Stimulated activated naive B cell treated with anti-CD40 and anti-IgM and Interleukin-4, amounts not matched to agents 10 μg/mL and 1 μg/mL and 100 μg/mL, for 72 hours (primary cell): ENCODE measurements around the gene NPB.

Experiments
- ATAC-seq, 2 donors: fragments of 150-1000 bp; cut with Tn5 transposase; replicated peaks; 2 replicates each; pipeline ENCODE4 v1.10.0; 2021; ENCODE audit warnings: moderate library complexity in 1 of 2
- DNase-seq: peaks from one replicate; pipeline ENCODE4 v3.0.0; 2021
- H3K27ac Mint-ChIP-seq: one replicate; pipeline ENCODE4 v1.8.0; 2022; ENCODE audit warnings: mild to moderate bottlenecking, mixed read lengths
- H3K27me3 Mint-ChIP-seq, 2 donors: one replicate each; pipeline ENCODE4 v1.8.0; 2022; ENCODE audit warnings: mixed read lengths in 2 of 2
- H3K36me3 Mint-ChIP-seq, 2 donors: one replicate each; pipeline ENCODE4 v1.8.0; 2022; ENCODE audit warnings: mixed read lengths in 2 of 2, mild to moderate bottlenecking in 1 of 2
- H3K4me1 Mint-ChIP-seq, 2 donors: one replicate each; pipeline ENCODE4 v1.8.0; 2022; ENCODE audit warnings: mixed read lengths in 2 of 2, mild to moderate bottlenecking in 1 of 2
- H3K4me3 Mint-ChIP-seq, 2 donors: one replicate each; pipeline ENCODE4 v1.8.0; 2022; ENCODE audit warnings: mild to moderate bottlenecking in 2 of 2, mixed read lengths in 2 of 2, moderate library complexity in 1 of 2
- H3K9me3 Mint-ChIP-seq, 2 donors: one replicate each; pipeline ENCODE4 v1.8.0; 2022; ENCODE audit warnings: mixed read lengths in 2 of 2, mild to moderate bottlenecking in 1 of 2

Gene NPB

GRCh38 chr17:81927653-81928543 lies 25.9 kb downstream of the NPB start, which contains the start of gene MAFG:
MAFG (minus strand) TSS chr17:81927735; CDS start chr17:81923185, 4,550 bp downstream.
- H3K9me3 Mint-ChIP-seq, result no peaks in the 10 kb centered on the region
- peaks cover 30 to 58% of the 10 kb centered on the region in 2 donors for H3K4me1 Mint-ChIP-seq
- ATAC-seq (peak; percentile 63 to 73), DNase-seq (peak; percentile 86)
- peaks cover 12 to 24% of the 10 kb centered on the region in 2 donors for H3K36me3 Mint-ChIP-seq
- H3K27ac Mint-ChIP-seq, result peak within 1 kb of the TSS; percentile 96
- peak within 1 kb of the TSS; percentile 93 to 94 for H3K4me3 Mint-ChIP-seq
- peaks cover 4 to 21% of the 10 kb centered on the region in 2 donors for H3K27me3 Mint-ChIP-seq

GRCh38 chr17:81928544-81929252 lies 26.7 kb downstream of the NPB start:
- Mint-ChIP-seq H3K27me3 (peaks cover 4 to 21% of the 10 kb centered on the region in 2 donors), H3K4me3 (peak overlapping the region; percentile 67 to 77), H3K4me1 (peaks cover 28 to 50% of the 10 kb centered on the region in 2 donors), H3K27ac (peak overlapping the region; percentile 75), H3K9me3 (no peaks in the 10 kb centered on the region), H3K36me3 (peaks cover 13 to 31% of the 10 kb centered on the region in 2 donors)
- no peak for ATAC-seq
- no peak for DNase-seq

GRCh38 chr17:81929253-81930141 lies 27.5 kb downstream of the NPB start:
- no peak for ATAC-seq
- peak overlapping the region; percentile 75 for H3K27ac Mint-ChIP-seq
- no peak for DNase-seq
- H3K27me3 Mint-ChIP-seq, result peaks cover 4 to 21% of the 10 kb centered on the region in 2 donors
- H3K4me1 Mint-ChIP-seq, result peaks cover 22 to 42% of the 10 kb centered on the region in 2 donors
- no peaks in the 10 kb centered on the region for H3K9me3 Mint-ChIP-seq
- H3K4me3 Mint-ChIP-seq, result peak overlapping the region; percentile 35 to 65
- peaks cover 18 to 36% of the 10 kb centered on the region in 2 donors for H3K36me3 Mint-ChIP-seq

GRCh38 chr17:81930142-81931125 lies 28.4 kb downstream of the NPB start:
- no peaks in the 10 kb centered on the region for H3K9me3 Mint-ChIP-seq
- H3K4me1 Mint-ChIP-seq, result peaks cover 25 to 41% of the 10 kb centered on the region in 2 donors
- H3K4me3 Mint-ChIP-seq, result peak overlapping the region in 1 of 2 donors; percentile 35
- ATAC-seq (no peak), DNase-seq (no peak)
- H3K27ac Mint-ChIP-seq, result no peak overlapping the region
- H3K27me3 Mint-ChIP-seq, result peaks cover 4 to 21% of the 10 kb centered on the region in 2 donors
- peaks cover 24 to 40% of the 10 kb centered on the region in 2 donors for H3K36me3 Mint-ChIP-seq

GRCh38 chr17:81931189-81931556 lies 29.1 kb downstream of the NPB start:
- Mint-ChIP-seq H3K9me3 (no peaks in the 10 kb centered on the region), H3K27me3 (peaks cover 4 to 21% of the 10 kb centered on the region in 2 donors), H3K36me3 (peaks cover 27 to 44% of the 10 kb centered on the region in 2 donors), H3K27ac (no peak overlapping the region), H3K4me1 (peaks cover 25 to 41% of the 10 kb centered on the region in 2 donors), H3K4me3 (no peak overlapping the region)
- ATAC-seq (no peak), DNase-seq (no peak)

- ATAC-seq (no peak), DNase-seq (no peak)
- no peak overlapping the region for H3K27ac Mint-ChIP-seq
- no peak overlapping the region for H3K4me3 Mint-ChIP-seq
- H3K9me3 Mint-ChIP-seq, result no peaks in the 10 kb centered on the region
- peaks cover 26 to 38% of the 10 kb centered on the region in 2 donors for H3K36me3 Mint-ChIP-seq
- peaks cover 23 to 41% of the 10 kb centered on the region in 2 donors for H3K4me1 Mint-ChIP-seq
- H3K27me3 Mint-ChIP-seq, result peaks cover 4 to 21% of the 10 kb centered on the region in 2 donors
These were observed 29.7 kb downstream of the NPB start for GRCh38 chr17:81931557-81932332.

- no peak overlapping the region for H3K27ac Mint-ChIP-seq
- H3K36me3 Mint-ChIP-seq, result peaks cover 26 to 38% of the 10 kb centered on the region in 2 donors
- H3K9me3 Mint-ChIP-seq, result no peaks in the 10 kb centered on the region
- H3K27me3 Mint-ChIP-seq, result peaks cover 4 to 21% of the 10 kb centered on the region in 2 donors
- no peak overlapping the region for H3K4me3 Mint-ChIP-seq
- DNase-seq (no peak), ATAC-seq (no peak)
- peaks cover 23 to 43% of the 10 kb centered on the region in 2 donors for H3K4me1 Mint-ChIP-seq
These were observed 30.4 kb downstream of the NPB start for GRCh38 chr17:81932333-81932983.

- no peak overlapping the region for H3K27ac Mint-ChIP-seq
- DNase-seq (no peak), ATAC-seq (no peak)
- peaks cover 26 to 38% of the 10 kb centered on the region in 2 donors for H3K36me3 Mint-ChIP-seq
- no peak overlapping the region for H3K4me3 Mint-ChIP-seq
- H3K27me3 Mint-ChIP-seq, result peaks cover 4 to 21% of the 10 kb centered on the region in 2 donors
- no peaks in the 10 kb centered on the region for H3K9me3 Mint-ChIP-seq
- peaks cover 27 to 48% of the 10 kb centered on the region in 2 donors for H3K4me1 Mint-ChIP-seq
These were observed 31.2 kb downstream of the NPB start for GRCh38 chr17:81933178-81933699.

GRCh38 chr17:81934098-81934757 lies 32.2 kb downstream of the NPB start:
- H3K27ac Mint-ChIP-seq, result no peak overlapping the region
- no peak for DNase-seq
- H3K36me3 Mint-ChIP-seq, result peaks cover 26 to 38% of the 10 kb centered on the region in 2 donors
- H3K4me3 Mint-ChIP-seq, result no peak overlapping the region
- ATAC-seq, result no peak
- H3K4me1 Mint-ChIP-seq, result peaks cover 21 to 40% of the 10 kb centered on the region in 2 donors
- peaks cover 0 to 16% of the 10 kb centered on the region in 2 donors for H3K27me3 Mint-ChIP-seq
- H3K9me3 Mint-ChIP-seq, result no peaks in the 10 kb centered on the region

- peaks cover 23 to 35% of the 10 kb centered on the region in 2 donors for H3K36me3 Mint-ChIP-seq
- no peaks in the 10 kb centered on the region for H3K9me3 Mint-ChIP-seq
- no peak for DNase-seq
- peaks cover 21 to 38% of the 10 kb centered on the region in 2 donors for H3K4me1 Mint-ChIP-seq
- peaks cover under 1 to 8% of the 10 kb centered on the region in 2 donors for H3K27me3 Mint-ChIP-seq
- peak overlapping the region; percentile 65 to 87 for H3K4me3 Mint-ChIP-seq
- H3K27ac Mint-ChIP-seq, result peak overlapping the region; percentile 31
- no peak for ATAC-seq
These were observed 33.0 kb downstream of the NPB start for GRCh38 chr17:81934850-81935708.
